BE2C (cell line): ENCODE data around the gene PDSS2.

Source experiments
- DNase-seq: peaks from one replicate; pipeline ENCODE4 v3.0.0-alpha.2; 2020
- H3K27me3 ChIP-seq: fragments of 250-450 bp; sonication (Bioruptor Pico); 2 replicates; pipeline ENCODE4 v1.5.1; 2020; ENCODE audit warnings: mild to moderate bottlenecking
- H3K36me3 ChIP-seq: fragments of 250-450 bp; sonication (Bioruptor Pico); 2 replicates; pipeline ENCODE4 v1.5.1; 2020; ENCODE audit warnings: mild to moderate bottlenecking
- H3K4me1 ChIP-seq: fragments of 250-450 bp; sonication (Bioruptor Pico); 2 replicates; pipeline ENCODE4 v1.5.1; 2020
- H3K4me3 ChIP-seq: 2 replicates; pipeline ENCODE4 v1.5.1; 2011; ENCODE audit warnings: low read depth, low read length
- H3K9me3 ChIP-seq: fragments of 250-450 bp; sonication (Bioruptor Pico); 2 replicates; pipeline ENCODE4 v1.5.1; 2020
- CTCF ChIP-seq: IDR thresholded peaks from 2 replicates; pipeline ENCODE4 v1.5.1; 2012; ENCODE audit warnings: mild to moderate bottlenecking, low read depth, low read length

PDSS2 gene

GRCh38 chr6:107399935-107400334 lies 59.4 kb downstream of the PDSS2 start:
- no peaks in the 10 kb centered on the region for H3K36me3 ChIP-seq
- TF ChIP-seq CTCF = no peak
- H3K27me3 ChIP-seq = no peaks in the 10 kb centered on the region
- no peaks in the 10 kb centered on the region for H3K4me1 ChIP-seq
- H3K4me3 ChIP-seq = no peak overlapping the region
- no peaks in the 10 kb centered on the region; the same call in 1 of the 2 replicates for H3K9me3 ChIP-seq
- no peak for DNase-seq

DNA sequence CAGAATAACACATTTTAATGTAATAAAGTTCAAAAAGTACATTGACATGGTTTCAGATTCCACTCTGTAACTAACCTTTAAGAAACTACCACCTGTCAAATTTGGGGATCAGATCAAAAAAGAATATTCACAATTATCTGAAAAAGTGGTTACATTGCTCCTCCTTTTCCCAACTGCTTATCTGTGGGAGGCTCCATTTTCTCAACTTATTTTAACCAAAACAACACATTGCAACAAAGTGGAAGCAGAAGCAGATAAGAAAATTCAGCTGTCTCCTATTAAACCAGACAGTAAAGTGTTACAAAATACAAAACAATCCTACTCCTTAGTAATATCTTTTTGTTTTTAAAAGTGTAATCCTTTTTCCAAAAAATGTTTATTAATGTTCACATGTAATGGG lies 61.4 kb downstream of the PDSS2 start:
- H3K36me3 ChIP-seq = no peaks in the 10 kb centered on the region
- H3K4me3 ChIP-seq = no peak overlapping the region
- no peak for DNase-seq
- H3K4me1 ChIP-seq = no peaks in the 10 kb centered on the region
- no peak for TF ChIP-seq CTCF
- H3K9me3 ChIP-seq = no peaks in the 10 kb centered on the region; the same call in 1 of the 2 replicates
- no peaks in the 10 kb centered on the region for H3K27me3 ChIP-seq

GRCh38 chr6:107396211-107396610 lies 63.2 kb downstream of the PDSS2 start:
- no peak for TF ChIP-seq CTCF
- Histone ChIP-seq H3K36me3 (no peaks in the 10 kb centered on the region), H3K4me3 (no peak overlapping the region), H3K9me3 (no peaks in the 10 kb centered on the region; the same call in 1 of the 2 replicates), H3K4me1 (no peaks in the 10 kb centered on the region), H3K27me3 (no peaks in the 10 kb centered on the region)
- DNase-seq = no peak

DNA sequence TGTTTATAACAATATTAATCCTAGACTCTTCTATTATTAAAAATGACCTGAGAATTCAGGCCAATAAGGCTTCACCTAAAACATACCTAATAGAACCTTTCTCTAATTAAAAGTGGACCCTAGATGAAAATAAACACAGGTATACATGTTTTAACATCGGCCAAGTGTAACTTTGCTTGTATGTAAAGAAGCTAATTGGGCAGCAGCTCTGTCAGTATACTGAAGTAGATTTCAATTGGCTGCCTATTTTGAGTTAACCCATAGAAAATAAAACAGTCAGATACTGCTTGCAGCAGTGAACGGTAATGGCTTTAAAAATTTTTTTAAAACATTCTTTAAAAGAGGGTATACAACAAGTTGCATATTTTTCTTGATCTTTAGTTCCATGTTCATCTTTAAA lies 67.3 kb downstream of the PDSS2 start:
- no peaks in the 10 kb centered on the region for H3K4me1 ChIP-seq
- H3K9me3 ChIP-seq = no peaks in the 10 kb centered on the region
- TF ChIP-seq CTCF = no peak
- H3K36me3 ChIP-seq = no peaks in the 10 kb centered on the region
- no peak for DNase-seq
- no peaks in the 10 kb centered on the region for H3K27me3 ChIP-seq
- no peak overlapping the region for H3K4me3 ChIP-seq

- H3K36me3 ChIP-seq = no peaks in the 10 kb centered on the region
- H3K27me3 ChIP-seq = no peaks in the 10 kb centered on the region
- H3K9me3 ChIP-seq = no peaks in the 10 kb centered on the region
- no peaks in the 10 kb centered on the region; the same call in 1 of the 2 replicates for H3K4me1 ChIP-seq
- no peak overlapping the region for H3K4me3 ChIP-seq
- DNase-seq = no peak
- no peak for TF ChIP-seq CTCF
Observed at GRCh38 chr6:107390685-107391435, 68.5 kb downstream of the PDSS2 start.

- no peaks in the 10 kb centered on the region for H3K27me3 ChIP-seq
- H3K4me3 ChIP-seq = no peak overlapping the region
- TF ChIP-seq CTCF = no peak
- no peaks in the 10 kb centered on the region; the same call in 1 of the 2 replicates for H3K4me1 ChIP-seq
- no peak for DNase-seq
- no peaks in the 10 kb centered on the region for H3K36me3 ChIP-seq
- H3K9me3 ChIP-seq = no peaks in the 10 kb centered on the region
Observed at GRCh38 chr6:107390056-107390455, 69.3 kb downstream of the PDSS2 start.
